Measurements from ENCODE around the gene SBNO1.
A peak's percentile ranks its signal among the peaks of the same experiment; 100 is the strongest.
"Not testable (repeated sequence)": the region's sequence is repeated elsewhere in the genome, so short reads cannot be mapped to it uniquely, and the experiment has no call there.

Gene SBNO1

DNA sequence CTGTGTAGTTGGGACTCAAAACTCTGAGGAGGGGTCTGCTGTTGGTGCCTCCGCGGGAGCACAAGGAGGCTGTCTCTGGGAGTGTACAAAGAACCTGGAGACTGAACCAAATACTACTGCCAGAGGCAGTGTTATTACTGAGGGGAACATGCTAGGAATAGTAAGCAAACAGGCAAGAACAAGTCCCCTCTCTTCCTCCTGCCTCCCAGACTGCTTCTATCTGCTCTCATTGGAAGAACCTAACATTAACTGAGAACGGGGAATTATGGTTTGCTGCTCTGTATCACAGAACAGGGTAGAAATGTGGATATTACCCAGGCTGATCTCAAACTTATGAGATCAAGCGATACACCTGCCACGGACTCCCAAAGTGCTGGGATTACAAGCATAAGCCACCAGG is 14.7 kb upstream of the SBNO1 start:
- no peaks in the 10 kb centered on the region for H3K4me1 Mint-ChIP-seq (ENCODE audit: low read depth)
- H3K36me3 Mint-ChIP-seq (ENCODE audit: low read depth): no peaks in the 10 kb centered on the region
- no peaks in the 10 kb centered on the region for H3K9me3 Mint-ChIP-seq
- H3K27me3 Mint-ChIP-seq (ENCODE audit: low read depth): no peaks in the 10 kb centered on the region
- H3K4me3 Mint-ChIP-seq: no peak overlapping the region
- H3K27ac Mint-ChIP-seq: no peak overlapping the region

DNA sequence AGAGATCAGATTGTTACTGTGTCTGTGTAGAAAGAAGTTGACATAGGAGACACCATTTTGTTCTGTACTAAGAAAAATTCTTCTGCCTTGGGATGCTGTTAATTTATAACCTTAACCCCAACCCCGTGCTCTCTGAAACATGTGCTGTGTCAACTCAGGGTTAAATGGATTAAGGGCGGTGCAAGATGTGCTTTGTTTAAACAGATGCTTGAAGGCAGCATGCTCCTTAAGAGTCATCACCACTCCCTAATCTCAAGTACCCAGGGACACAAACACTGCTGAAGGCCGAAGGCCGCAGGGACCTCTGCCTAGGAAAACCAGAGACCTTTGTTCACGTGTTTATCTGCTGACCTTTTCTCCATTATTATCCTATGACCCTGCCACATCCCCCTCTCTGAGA is 7.8 kb upstream of the SBNO1 start:
- H3K4me1 Mint-ChIP-seq (ENCODE audit: low read depth); H3K27me3 Mint-ChIP-seq (ENCODE audit: low read depth): not testable (repeated sequence)

DNA sequence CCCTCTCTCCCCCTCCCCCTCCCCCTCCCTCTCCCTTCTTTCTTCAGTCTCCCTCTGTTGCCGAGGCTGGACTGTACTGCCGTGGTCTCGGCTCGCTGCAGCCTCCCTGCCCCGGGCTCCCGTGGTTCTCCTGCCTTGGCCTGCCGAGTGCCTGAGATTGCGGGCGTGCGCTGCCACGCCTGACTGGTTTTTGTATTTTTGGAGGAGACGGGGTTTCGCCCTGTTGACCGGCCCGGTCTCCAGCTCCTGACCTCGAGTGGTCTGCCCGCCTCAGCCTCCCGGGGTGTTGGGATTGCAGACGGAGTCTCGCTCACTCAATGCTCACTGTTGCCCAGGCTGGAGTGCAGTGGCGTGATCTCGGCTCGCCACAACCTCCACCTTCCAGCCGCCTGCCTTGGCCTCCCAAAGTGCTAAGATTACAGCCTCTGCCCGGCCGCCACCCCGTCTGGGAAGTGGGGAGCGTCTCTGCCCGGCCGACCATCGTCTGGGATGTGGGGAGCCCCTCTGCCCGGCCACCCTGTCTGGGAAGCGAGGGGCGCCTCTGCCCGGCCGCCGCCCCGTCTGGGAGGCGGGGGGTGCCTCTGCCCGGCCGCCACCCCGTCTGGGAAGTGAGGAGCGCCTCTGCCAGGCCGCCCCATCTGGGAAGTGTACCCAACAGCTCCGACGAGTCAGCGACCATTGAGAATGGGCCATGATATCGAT is 7.2 kb upstream of the SBNO1 start:
- not testable (repeated sequence) for H3K27me3 Mint-ChIP-seq (ENCODE audit: low read depth); H3K9me3 Mint-ChIP-seq; H3K4me3 Mint-ChIP-seq; H3K36me3 Mint-ChIP-seq (ENCODE audit: low read depth); H3K4me1 Mint-ChIP-seq (ENCODE audit: low read depth); H3K27ac Mint-ChIP-seq

More for the DNA sequence above, 7.8 kb upstream of the SBNO1 start:
- H3K4me3 Mint-ChIP-seq; H3K27ac Mint-ChIP-seq; H3K36me3 Mint-ChIP-seq (ENCODE audit: low read depth); H3K9me3 Mint-ChIP-seq: not testable (repeated sequence)

DNA sequence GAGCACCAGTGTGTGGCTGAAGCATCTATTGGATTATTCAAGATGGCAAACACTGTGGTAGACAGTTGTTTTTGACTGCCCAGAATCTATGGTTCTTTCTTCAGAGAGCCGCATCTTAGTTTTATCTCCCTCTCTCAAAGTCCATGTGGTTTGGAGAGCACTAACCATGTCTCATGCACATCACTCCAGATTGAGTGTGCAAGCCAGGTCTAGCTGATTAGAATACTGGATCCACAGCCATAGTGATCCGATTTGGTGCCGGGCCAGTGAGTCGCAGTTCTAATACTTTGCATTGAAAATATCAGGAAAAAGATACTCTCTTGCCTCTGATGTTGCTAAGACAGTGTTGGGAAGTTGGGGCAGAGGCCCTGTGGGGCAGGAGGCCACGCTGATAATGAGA is 4.6 kb upstream of the SBNO1 start:
- H3K4me3 Mint-ChIP-seq: no peak overlapping the region
- no peaks in the 10 kb centered on the region for H3K27me3 Mint-ChIP-seq (ENCODE audit: low read depth)
- no peaks in the 10 kb centered on the region for H3K36me3 Mint-ChIP-seq (ENCODE audit: low read depth)
- H3K4me1 Mint-ChIP-seq (ENCODE audit: low read depth): peaks cover 7% of the 10 kb centered on the region
- H3K9me3 Mint-ChIP-seq: no peaks in the 10 kb centered on the region
- H3K27ac Mint-ChIP-seq: no peak overlapping the region

DNA sequence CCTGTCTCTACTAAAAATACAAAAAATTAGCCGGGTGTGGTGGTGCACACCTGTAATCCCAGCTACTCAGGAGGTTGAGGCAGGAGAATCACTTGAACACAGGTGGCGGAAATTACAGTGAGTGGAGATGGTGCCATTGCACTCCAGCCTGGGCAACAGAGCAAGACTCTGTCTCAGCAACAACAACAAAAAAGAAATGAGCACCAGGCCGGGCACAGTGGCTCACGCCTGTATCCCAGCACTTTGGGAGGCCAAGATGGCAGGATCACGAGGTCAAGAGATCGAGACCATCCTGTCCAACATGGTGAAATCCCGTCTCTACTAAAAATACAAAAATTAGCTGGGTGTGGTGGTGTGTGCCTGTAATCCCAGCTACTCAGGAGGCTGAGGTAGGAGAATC is 3.8 kb upstream of the SBNO1 start:
- peaks cover 10% of the 10 kb centered on the region for H3K4me1 Mint-ChIP-seq (ENCODE audit: low read depth)
- not testable (repeated sequence) for H3K36me3 Mint-ChIP-seq (ENCODE audit: low read depth); H3K27ac Mint-ChIP-seq; H3K9me3 Mint-ChIP-seq; H3K27me3 Mint-ChIP-seq (ENCODE audit: low read depth); H3K4me3 Mint-ChIP-seq

DNA sequence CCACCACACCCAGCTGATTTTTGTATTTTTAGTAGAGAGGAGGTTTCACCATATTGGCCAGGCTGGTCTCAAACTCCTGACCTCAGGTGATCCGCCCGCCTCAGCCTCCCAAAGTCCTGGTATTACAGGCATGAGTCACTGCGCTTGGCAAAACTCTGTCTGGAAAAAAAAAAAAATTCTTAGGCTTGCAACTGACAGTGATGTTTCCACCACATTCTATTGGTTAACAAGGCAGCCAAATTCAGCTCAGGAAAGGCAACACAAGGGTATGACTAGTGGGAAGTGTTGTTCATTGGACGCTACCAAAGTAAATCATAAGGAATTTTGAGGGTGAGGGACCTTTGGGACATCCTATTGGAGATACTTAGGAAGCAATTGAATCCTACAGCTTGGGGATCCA is 2.9 kb upstream of the SBNO1 start:
- no peak overlapping the region for H3K4me3 Mint-ChIP-seq
- H3K27me3 Mint-ChIP-seq (ENCODE audit: low read depth): no peaks in the 10 kb centered on the region
- H3K4me1 Mint-ChIP-seq (ENCODE audit: low read depth): peaks cover 16% of the 10 kb centered on the region
- H3K9me3 Mint-ChIP-seq: no peaks in the 10 kb centered on the region
- no peak overlapping the region for H3K27ac Mint-ChIP-seq
- no peaks in the 10 kb centered on the region for H3K36me3 Mint-ChIP-seq (ENCODE audit: low read depth)

DNA sequence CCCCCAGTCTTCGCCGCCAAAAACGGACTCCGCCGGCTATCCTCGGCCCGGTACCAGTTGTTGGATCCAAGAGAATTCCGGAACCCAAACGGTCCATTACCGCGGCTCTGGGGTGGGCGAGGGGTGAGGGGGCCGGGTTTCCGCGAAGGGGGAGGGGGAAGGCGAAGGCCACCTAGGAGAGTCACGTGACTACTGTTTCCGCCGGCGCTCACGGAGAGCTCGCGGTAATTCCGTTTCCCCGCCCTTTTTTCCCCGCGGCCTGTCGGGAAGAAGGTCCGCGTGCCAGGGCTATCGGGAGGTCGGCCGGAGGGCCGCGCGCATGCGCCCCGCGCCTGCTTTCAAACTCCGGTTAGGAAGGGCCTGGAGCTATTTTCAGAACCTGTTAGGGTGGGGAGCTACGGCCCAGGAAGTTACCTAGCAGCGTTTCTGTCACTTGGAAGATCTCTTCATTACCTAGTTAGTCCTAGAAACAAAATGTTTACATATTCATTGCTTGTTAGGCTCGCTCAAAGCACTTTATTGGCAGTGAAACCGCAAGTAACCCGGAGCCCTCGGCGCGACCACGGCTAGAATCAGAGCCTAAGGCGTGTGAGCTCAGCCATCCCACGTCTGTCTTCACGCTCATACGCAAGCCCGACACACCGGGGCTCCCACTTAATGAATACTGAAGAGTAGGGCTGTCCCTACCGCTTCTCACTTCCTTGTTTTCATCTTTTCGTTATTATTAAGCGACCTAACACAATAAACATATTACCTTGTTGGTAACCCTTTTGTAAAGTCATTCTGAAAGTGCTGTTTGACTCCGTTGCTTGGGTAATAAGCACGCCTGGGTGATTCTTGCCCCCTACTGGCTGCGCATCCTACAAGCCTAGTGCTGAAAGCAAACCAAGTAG is 624 bp upstream of the SBNO1 start:
- Mint-ChIP-seq H3K36me3 (ENCODE audit: low read depth) (no peaks in the 10 kb centered on the region), H3K4me3 (peak overlapping the region; percentile 86), H3K4me1 (ENCODE audit: low read depth) (peaks cover 16% of the 10 kb centered on the region), H3K27me3 (ENCODE audit: low read depth) (no peaks in the 10 kb centered on the region), H3K27ac (peak overlapping the region; percentile 95), H3K9me3 (no peaks in the 10 kb centered on the region)

DNA sequence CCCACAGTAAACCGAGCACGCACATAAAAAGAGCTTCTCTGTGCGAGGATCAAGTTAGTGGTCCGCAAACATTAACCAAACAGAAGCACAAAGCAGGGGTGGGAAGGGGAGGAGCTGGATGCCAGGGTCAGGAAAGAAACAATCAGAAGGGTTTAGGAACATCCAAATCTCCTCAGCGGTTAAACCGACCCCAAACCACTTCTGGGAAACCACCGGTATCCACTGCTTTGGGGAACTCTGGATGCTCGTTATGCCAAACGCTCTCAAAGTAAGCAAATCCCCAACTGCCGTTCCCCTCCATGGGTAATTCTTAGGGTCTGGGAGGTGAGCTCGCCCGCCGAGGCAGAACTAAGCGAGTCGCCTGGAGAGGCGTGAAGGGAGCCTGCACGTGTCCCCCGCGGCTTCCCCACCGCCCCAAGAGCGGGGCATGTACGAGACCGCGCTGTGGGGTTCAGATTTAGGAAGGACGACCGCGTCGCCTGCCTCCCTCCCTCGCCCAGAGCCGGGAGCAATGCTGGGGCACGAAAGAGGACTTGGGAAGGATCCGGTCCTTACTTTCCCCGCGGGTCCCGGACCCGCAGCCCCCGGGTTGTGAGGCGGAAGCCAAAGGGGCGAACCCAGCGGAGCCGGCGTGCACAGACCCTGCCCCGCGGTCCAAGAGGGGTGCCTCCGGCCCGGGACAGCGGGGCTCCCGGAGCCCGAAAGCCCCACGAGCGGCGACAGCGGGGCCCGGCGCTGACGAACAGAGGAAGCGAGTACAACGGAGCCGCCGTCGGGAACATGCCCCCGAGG is 711 bp downstream of the SBNO1 start:
- Mint-ChIP-seq H3K36me3 (ENCODE audit: low read depth) (no peaks in the 10 kb centered on the region), H3K27ac (peak overlapping the region; percentile 81), H3K27me3 (ENCODE audit: low read depth) (no peaks in the 10 kb centered on the region)

DNA sequence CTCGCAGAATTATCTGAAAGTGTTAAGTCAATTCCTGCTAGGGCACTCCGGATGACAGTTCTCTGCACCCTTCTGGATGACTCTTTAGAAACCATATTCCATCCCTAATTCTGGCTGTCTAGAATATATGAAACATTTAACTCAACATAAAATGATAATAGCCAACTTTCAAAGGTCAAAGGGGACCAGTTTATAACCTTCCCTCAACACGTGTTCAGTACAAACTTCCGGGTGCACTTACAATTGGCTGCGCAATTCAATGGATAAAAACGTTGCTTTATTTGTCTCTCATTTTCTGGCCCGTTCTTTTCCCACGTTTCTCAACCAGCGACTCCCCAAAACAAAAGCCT is 1.3 kb downstream of the SBNO1 start:
- H3K27ac Mint-ChIP-seq: peak overlapping the region; percentile 81
- H3K27me3 Mint-ChIP-seq (ENCODE audit: low read depth): no peaks in the 10 kb centered on the region
- H3K4me1 Mint-ChIP-seq (ENCODE audit: low read depth): peaks cover 14% of the 10 kb centered on the region
- H3K9me3 Mint-ChIP-seq: no peaks in the 10 kb centered on the region
- H3K36me3 Mint-ChIP-seq (ENCODE audit: low read depth): no peaks in the 10 kb centered on the region
- H3K4me3 Mint-ChIP-seq: peak overlapping the region; percentile 91

More for the DNA sequence above, 711 bp downstream of the SBNO1 start:
- H3K9me3 Mint-ChIP-seq: no peaks in the 10 kb centered on the region
- peak overlapping the region; percentile 91 for H3K4me3 Mint-ChIP-seq
- peaks cover 14% of the 10 kb centered on the region for H3K4me1 Mint-ChIP-seq (ENCODE audit: low read depth)

DNA sequence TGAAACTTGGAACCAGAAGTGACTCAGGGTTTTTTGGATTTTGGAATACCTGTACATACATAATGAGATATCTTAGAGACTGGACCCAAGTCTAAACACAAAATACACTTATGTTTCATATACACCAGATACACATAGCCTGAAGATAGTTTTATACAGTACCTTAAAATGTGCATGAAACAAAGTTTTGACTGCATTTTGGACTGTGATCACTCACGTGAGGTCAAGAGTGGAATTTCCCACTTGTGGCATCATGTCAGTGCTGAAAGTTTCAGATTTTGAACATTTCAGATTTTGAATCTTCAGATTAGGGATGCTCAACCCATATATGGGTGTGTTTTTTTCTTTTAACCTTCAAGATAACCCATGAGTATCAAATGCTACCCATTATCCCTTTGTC is 6.6 kb downstream of the SBNO1 start:
- Mint-ChIP-seq H3K4me3 (no peak overlapping the region), H3K4me1 (ENCODE audit: low read depth) (peaks cover 17% of the 10 kb centered on the region), H3K27ac (no peak overlapping the region), H3K36me3 (ENCODE audit: low read depth) (peaks cover 2% of the 10 kb centered on the region), H3K9me3 (no peaks in the 10 kb centered on the region), H3K27me3 (ENCODE audit: low read depth) (no peaks in the 10 kb centered on the region)

DNA sequence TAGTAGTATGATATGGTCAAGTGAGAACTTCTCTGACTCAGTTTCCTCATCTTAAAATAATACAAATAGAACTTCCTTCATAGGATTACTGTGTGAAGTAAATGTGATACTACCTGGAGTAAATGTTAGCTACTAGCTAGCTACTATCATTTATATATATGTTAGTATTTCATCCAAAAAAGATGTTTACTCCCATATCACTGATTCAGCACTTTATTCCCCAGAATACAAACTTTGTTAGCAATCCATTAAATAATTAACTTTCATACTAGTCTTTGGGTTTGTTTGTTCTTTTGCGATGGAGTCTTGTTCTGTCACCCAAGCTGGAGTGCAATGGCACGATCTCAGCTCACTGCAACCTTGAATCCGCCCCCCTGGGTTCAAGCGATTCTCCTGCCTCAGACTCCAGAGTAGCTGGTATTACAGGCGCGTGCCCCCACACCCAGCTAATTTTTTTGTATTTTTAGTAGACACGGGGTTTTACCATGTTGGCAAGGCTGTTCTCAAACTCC is 8.4 kb downstream of the SBNO1 start:
- no peak overlapping the region for H3K27ac Mint-ChIP-seq
- peaks cover 27% of the 10 kb centered on the region for H3K4me1 Mint-ChIP-seq (ENCODE audit: low read depth)
- no peak overlapping the region for H3K4me3 Mint-ChIP-seq
- H3K9me3 Mint-ChIP-seq: no peaks in the 10 kb centered on the region
- peaks cover 7% of the 10 kb centered on the region for H3K36me3 Mint-ChIP-seq (ENCODE audit: low read depth)
- no peaks in the 10 kb centered on the region for H3K27me3 Mint-ChIP-seq (ENCODE audit: low read depth)

DNA sequence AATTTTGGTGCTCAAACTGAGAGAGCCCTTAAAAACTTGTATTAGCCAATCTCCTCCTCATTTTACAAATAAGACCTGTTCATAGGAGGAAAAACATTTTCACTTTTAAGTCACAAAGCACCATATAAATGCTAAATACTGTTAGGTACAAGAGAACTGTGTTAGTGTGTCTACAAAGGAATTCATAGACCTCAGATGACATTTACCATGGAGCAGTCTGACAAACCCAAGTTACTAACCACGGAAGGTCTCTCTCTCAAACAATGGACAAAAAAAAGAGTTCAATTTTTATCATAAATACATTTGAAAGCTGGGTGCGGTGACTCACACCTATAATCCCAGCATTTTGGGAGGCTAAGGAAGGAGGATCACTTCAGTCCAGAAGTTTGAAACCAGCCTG is 10.0 kb downstream of the SBNO1 start:
- H3K36me3 Mint-ChIP-seq (ENCODE audit: low read depth): peaks cover 7% of the 10 kb centered on the region
- H3K9me3 Mint-ChIP-seq: no peaks in the 10 kb centered on the region

DNA sequence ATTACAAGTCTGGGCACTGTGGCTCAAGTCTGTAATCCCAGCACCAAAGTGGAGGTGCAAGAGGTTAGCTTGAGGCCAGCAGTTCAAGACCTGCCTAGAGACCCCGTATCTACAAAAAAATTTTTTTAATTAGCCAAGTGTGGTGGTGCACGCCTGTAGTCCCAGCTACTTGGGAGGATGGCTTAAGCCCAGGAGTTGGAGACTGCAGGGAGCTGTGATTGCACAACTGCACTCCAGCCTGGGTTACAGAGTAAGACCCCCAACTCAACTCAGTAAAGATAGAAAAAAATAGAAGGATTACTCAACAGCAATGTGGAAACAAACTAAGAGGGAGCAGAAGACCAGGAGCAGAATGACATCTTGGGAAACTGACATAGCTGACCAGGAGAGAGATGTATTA is 13.3 kb downstream of the SBNO1 start:
- H3K27me3 Mint-ChIP-seq (ENCODE audit: low read depth): no peaks in the 10 kb centered on the region
- H3K36me3 Mint-ChIP-seq (ENCODE audit: low read depth): peaks cover 13% of the 10 kb centered on the region
- peak overlapping the region; percentile 8 for H3K27ac Mint-ChIP-seq
- H3K4me3 Mint-ChIP-seq: no peak overlapping the region
- H3K9me3 Mint-ChIP-seq: no peaks in the 10 kb centered on the region
- H3K4me1 Mint-ChIP-seq (ENCODE audit: low read depth): peaks cover 29% of the 10 kb centered on the region

More for the DNA sequence above, 10.0 kb downstream of the SBNO1 start:
- Mint-ChIP-seq H3K4me1 (ENCODE audit: low read depth) (peaks cover 29% of the 10 kb centered on the region), H3K27me3 (ENCODE audit: low read depth) (no peaks in the 10 kb centered on the region), H3K4me3 (no peak overlapping the region), H3K27ac (no peak overlapping the region)

DNA sequence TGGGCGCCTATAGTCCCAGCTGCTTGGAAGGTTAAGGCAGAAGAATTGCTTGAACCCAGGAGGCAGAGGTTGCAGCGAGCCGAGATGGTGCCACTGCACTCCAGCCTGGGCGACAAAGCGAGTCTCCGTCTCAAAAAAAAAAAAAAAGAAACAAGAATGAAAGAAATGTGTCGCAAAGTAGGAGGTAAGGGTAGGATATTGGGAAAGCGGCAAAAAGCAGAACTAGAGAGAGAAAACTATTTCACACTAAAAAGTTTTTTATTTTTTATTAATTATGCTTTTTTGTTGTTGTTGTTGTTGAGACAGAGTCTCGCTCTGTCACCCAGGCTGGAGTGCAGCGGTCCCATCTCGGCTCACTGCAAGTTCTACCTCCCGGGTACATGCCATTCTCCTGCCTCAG is 17.7 kb downstream of the SBNO1 start:
- Mint-ChIP-seq H3K4me1 (ENCODE audit: low read depth) (peaks cover 7% of the 10 kb centered on the region), H3K36me3 (ENCODE audit: low read depth) (peaks cover 30% of the 10 kb centered on the region), H3K27ac (no peak overlapping the region), H3K4me3 (no peak overlapping the region), H3K27me3 (ENCODE audit: low read depth) (no peaks in the 10 kb centered on the region), H3K9me3 (no peaks in the 10 kb centered on the region)

Data from T-helper 1 cell treated with Interleukin-12 subunit alpha and Interleukin-12 subunit beta and Interleukin-4 antibody, amounts not matched to agents 30 μg/mL and 1 μg/mL, for 36 hours (primary cell).